Smooth muscle cell (in vitro differentiated cells): ENCODE results near the gene EID2. TPM values are rescaled to one million over a fixed set of nuclear protein-coding genes. Genes with fewer than 3 reads are reported as not detected.

Source experiments
- DNase-seq: peaks from one replicate; lab custom pipeline; 2025; ENCODE audit not compliant: unreplicated experiment; lab: John Stamatoyannopoulos, UW
- H2AFZ ChIP-seq: fragments of 200-600 bp; sonication (generic); 2 replicates; pipeline ENCODE4 v1.6.0; 2016; ENCODE audit warnings: antibody characterized with exemption, low read depth, mild to moderate bottlenecking
- H3F3A ChIP-seq: fragments of 200-600 bp; sonication (generic); 2 replicates; pipeline ENCODE4 v1.6.0; 2017; ENCODE audit warnings: antibody characterized with exemption, low read depth
- H3K27ac ChIP-seq: fragments of 200-600 bp; sonication (generic); 2 replicates; pipeline ENCODE4 v1.5.1; 2016; ENCODE audit warnings: low read depth, mild to moderate bottlenecking
- H3K27me3 ChIP-seq: fragments of 200-600 bp; sonication (generic); 2 replicates; pipeline ENCODE4 v1.6.1; 2016; ENCODE audit warnings: low read depth, mild to moderate bottlenecking
- H3K36me3 ChIP-seq: fragments of 200-600 bp; sonication (generic); 2 replicates; pipeline ENCODE4 v1.5.1; 2016; ENCODE audit warnings: low read depth
- H3K4me1 ChIP-seq: fragments of 200-600 bp; sonication (generic); 2 replicates; pipeline ENCODE4 v1.5.1; 2016; ENCODE audit warnings: low read depth
- H3K4me2 ChIP-seq: fragments of 200-600 bp; sonication (generic); 2 replicates; pipeline ENCODE4 v1.6.0; 2016; ENCODE audit warnings: mild to moderate bottlenecking
- H3K4me3 ChIP-seq: fragments of 200-600 bp; sonication (generic); 2 replicates; pipeline ENCODE4 v1.5.1; 2016; ENCODE audit warnings: mild to moderate bottlenecking
- H3K79me2 ChIP-seq: fragments of 200-600 bp; sonication (generic); 2 replicates; pipeline ENCODE4 v1.6.0; 2016; ENCODE audit warnings: low read depth, mild to moderate bottlenecking
- H3K9ac ChIP-seq: fragments of 200-600 bp; sonication (generic); 2 replicates; pipeline ENCODE4 v1.6.0; 2016; ENCODE audit warnings: low read depth
- H3K9me3 ChIP-seq: fragments of 200-600 bp; sonication (generic); replicated peaks from 2 replicates; pipeline ENCODE4 v1.5.1; 2016; ENCODE audit warnings: low read depth
- H4K20me1 ChIP-seq: fragments of 200-600 bp; sonication (generic); 2 replicates; pipeline ENCODE4 v1.6.0; 2016; ENCODE audit warnings: low read depth
- WGBS: methylation state at CpG from one replicate; pipeline ENCODE4 v1.1.7; 2016; ENCODE audit warnings: low lambda C conversion rate; 5-methylcytosine and 5-hydroxymethylcytosine counted together
- polyA plus RNA-seq: library from polyadenylated mRNA; unstranded; fragments of >200 nt; fragmentation: Nextera tagmentation; extraction: Ambion mirVana; gene quantifications from 2 replicates; pipeline ENCODE4 v1.2.1, GENCODE V29; 2016
- total RNA-seq: library from RNA; depleted of rRNA; stranded (reverse); fragments of >200 nt; gene quantifications from 2 replicates; pipeline ENCODE4 v1.2.3, GENCODE V29; 2014
- TF ChIP-seq, protein P1 (sequence below): fragments of 200-600 bp; sonication (generic); IDR thresholded peaks from 2 replicates; pipeline ENCODE4 v1.5.1; 2017; ENCODE audit warnings: borderline replicate concordance, mild to moderate bottlenecking, antibody characterized with exemption; ENCODE audit not compliant: insufficient read depth, poor library complexity, severe bottlenecking

EID2 gene
- total and polyA plus RNA-seq, 2 experiments from 2014 or later: 11.9 to 24.2 TPM

DNA sequence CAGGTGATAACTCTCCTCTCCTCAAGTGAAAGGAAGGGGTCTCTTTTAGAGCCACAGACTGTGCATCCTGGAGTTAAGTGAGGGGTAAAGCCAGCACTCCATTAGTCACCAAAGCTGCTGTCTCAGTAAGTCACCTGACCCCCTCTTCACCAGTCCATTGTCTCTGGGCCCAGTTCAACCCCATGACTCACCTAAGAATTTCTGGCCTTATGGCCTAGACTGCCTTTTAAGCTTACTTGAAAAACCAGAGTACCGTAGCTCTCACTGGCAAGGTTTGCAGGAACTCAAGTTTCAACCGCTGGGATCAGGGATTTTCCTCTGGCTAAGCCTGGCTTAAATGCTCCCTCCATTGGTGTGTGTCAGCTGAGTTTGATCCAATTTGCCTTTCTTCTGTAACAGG, 23.4 kb upstream of the EID2 start:
- no peaks in the 10 kb centered on the region for H4K20me1 ChIP-seq
- H3K9me3 ChIP-seq: no peaks in the 10 kb centered on the region
- no peak overlapping the region for H2AFZ ChIP-seq
- H3K79me2 ChIP-seq: no peaks in the 10 kb centered on the region
- no peak overlapping the region for H3K4me3 ChIP-seq
- TF ChIP-seq, protein P1, sequence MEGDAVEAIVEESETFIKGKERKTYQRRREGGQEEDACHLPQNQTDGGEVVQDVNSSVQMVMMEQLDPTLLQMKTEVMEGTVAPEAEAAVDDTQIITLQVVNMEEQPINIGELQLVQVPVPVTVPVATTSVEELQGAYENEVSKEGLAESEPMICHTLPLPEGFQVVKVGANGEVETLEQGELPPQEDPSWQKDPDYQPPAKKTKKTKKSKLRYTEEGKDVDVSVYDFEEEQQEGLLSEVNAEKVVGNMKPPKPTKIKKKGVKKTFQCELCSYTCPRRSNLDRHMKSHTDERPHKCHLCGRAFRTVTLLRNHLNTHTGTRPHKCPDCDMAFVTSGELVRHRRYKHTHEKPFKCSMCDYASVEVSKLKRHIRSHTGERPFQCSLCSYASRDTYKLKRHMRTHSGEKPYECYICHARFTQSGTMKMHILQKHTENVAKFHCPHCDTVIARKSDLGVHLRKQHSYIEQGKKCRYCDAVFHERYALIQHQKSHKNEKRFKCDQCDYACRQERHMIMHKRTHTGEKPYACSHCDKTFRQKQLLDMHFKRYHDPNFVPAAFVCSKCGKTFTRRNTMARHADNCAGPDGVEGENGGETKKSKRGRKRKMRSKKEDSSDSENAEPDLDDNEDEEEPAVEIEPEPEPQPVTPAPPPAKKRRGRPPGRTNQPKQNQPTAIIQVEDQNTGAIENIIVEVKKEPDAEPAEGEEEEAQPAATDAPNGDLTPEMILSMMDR: no peak
- peaks cover 6% of the 10 kb centered on the region for H3K27me3 ChIP-seq
- no peak for DNase-seq
- H3K36me3 ChIP-seq: no peaks in the 10 kb centered on the region
- no peak overlapping the region for H3K4me2 ChIP-seq
- no peak overlapping the region for H3K27ac ChIP-seq
- H3K9ac ChIP-seq: no peak overlapping the region
- 56% methylated on average over 2 of the region's 2 CpGs for WGBS
- H3F3A ChIP-seq: no peaks in the 10 kb centered on the region
- H3K4me1 ChIP-seq: no peaks in the 10 kb centered on the region

DNA sequence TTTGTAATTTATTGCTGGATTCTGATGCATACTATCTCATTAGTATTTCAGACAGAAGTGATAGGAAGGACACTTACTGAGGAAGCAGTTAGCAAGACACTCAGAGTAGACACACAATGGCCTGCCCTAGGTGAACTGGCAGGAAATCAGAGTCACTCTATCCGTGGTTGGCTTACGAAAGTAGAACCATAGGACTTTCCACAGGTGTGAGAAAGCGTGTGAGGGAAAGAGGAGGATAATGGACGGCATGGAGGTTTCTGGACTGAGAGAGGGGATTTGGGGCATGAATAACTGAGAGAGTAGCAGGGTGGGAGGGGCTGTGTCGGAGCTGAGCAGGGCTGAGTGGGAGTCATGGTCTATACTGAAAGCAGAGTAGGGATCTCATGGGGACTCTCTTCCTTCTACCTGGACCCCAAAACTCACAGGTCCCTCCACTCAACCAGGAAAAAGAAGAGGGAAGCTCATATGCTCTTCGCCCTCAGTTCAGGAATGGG, 18.7 kb upstream of the EID2 start:
- H3K79me2 ChIP-seq: no peaks in the 10 kb centered on the region
- no peaks in the 10 kb centered on the region for H3K4me1 ChIP-seq
- no peaks in the 10 kb centered on the region for H3K9me3 ChIP-seq
- H3K36me3 ChIP-seq: no peaks in the 10 kb centered on the region
- no peak overlapping the region for H3K4me2 ChIP-seq
- no peaks in the 10 kb centered on the region for H4K20me1 ChIP-seq
- 83% methylated on average over 6 of the region's 6 CpGs for WGBS
- no peak overlapping the region for H3K9ac ChIP-seq
- no peak overlapping the region for H3K4me3 ChIP-seq
- no peak overlapping the region for H2AFZ ChIP-seq
- TF ChIP-seq, protein P1: no peak
- H3K27me3 ChIP-seq: peaks cover 6% of the 10 kb centered on the region
- H3F3A ChIP-seq: no peaks in the 10 kb centered on the region
- H3K27ac ChIP-seq: no peak overlapping the region
- no peak for DNase-seq

DNA sequence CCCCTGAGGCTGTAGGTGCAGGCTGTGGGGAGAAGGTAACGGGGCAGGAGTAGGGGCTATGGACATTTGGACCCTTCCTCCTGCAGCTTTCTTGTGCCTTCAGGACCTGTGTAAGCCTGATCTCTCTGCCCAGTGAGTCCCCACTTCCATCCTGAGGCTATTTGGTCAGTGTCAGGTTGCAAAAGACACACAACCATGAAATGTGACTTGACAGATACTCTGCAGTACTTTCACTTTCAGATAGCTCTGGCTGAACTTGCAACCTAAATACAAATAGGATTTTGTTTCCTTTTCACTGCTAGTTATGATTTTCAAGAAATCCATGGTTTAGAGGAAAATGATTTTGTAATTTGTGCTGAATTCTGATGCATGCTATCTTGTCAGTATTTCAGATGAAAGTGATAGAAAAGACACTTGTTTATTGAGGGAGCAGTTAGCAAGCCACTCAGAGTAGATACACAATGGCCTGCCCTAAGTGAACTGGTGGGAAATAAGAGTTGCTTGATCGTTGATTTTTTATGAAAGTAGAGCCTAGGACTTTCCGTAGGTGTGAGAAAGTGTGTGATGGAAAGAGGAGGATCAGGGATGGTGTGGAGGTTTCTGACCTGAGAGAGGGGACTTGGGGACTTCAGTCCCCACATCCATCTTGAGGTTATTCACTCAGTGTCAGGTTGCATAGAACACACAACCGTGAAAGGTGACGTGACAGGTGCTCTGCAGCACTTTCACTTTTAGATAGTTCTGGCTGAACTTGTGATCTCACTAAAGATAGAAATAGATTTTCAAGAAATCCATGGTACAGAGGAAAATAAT, 18.1 kb upstream of the EID2 start:
- whole genome bisulfite sequencing: 82% methylated on average over 5 of the region's 5 CpGs

More for the DNA sequence above, 18.1 kb upstream of the EID2 start:
- Histone ChIP-seq H3K4me2 (no peak overlapping the region), H3K9me3 (no peaks in the 10 kb centered on the region), H3K79me2 (no peaks in the 10 kb centered on the region), H3K4me3 (no peak overlapping the region), H3F3A (no peaks in the 10 kb centered on the region), H2AFZ (no peak overlapping the region), H3K9ac (no peak overlapping the region), H3K36me3 (no peaks in the 10 kb centered on the region), H3K4me1 (no peaks in the 10 kb centered on the region), H4K20me1 (no peaks in the 10 kb centered on the region), H3K27ac (no peak overlapping the region), H3K27me3 (peaks cover 6% of the 10 kb centered on the region)
- no peak for DNase-seq
- TF ChIP-seq, protein P1: no peak
